MG63 (cell line): ENCODE measurements around the gene MYO18B. TPM values are rescaled to one million over a fixed set of nuclear protein-coding genes. Genes with fewer than 3 reads are reported as not detected.
"Not testable (repeated sequence)": the region's sequence is repeated elsewhere in the genome, so short reads cannot be mapped to it uniquely, and the experiment has no call there.

Experiments used
- DNase-seq: peaks from one replicate; pipeline ENCODE4 v3.0.0-alpha.2; 2020
- H3K27me3 ChIP-seq: fragments of 250-450 bp; sonication (Bioruptor Pico); 2 replicates; pipeline ENCODE4 v1.5.1; 2020; ENCODE audit warnings: mild to moderate bottlenecking, moderate library complexity
- H3K36me3 ChIP-seq: fragments of 250-450 bp; sonication (Bioruptor Pico); 2 replicates; pipeline ENCODE4 v1.5.1; 2020; ENCODE audit warnings: mild to moderate bottlenecking, moderate library complexity
- H3K4me3 ChIP-seq: fragments of 250-450 bp; sonication (Bioruptor Pico); 2 replicates; pipeline ENCODE4 v1.5.1; 2020; ENCODE audit warnings: mild to moderate bottlenecking, moderate library complexity
- H3K9me3 ChIP-seq: fragments of 250-450 bp; sonication (Bioruptor Pico); 2 replicates; pipeline ENCODE4 v1.5.1; 2020; ENCODE audit warnings: mild to moderate bottlenecking, moderate library complexity
- total RNA-seq: library from RNA; depleted of rRNA; stranded (reverse); fragments of >200 nt; shearing (Covaris generic); gene quantifications from 2 replicates; pipeline ENCODE4 v1.2.3, GENCODE V29; 2014; ENCODE audit warnings: low replicate concordance; rRNA removed

Gene MYO18B
- not detected in 2 replicates for total RNA-seq

- H3K4me3 ChIP-seq: no peak within 1 kb of the TSS
- DNase-seq: no peak
- H3K36me3 ChIP-seq: no peaks in the 10 kb centered on the region
- H3K27me3 ChIP-seq: no peaks in the 10 kb centered on the region
- no peaks in the 10 kb centered on the region for H3K9me3 ChIP-seq
Observed at GRCh38 chr22:25741692-25742626, at the start of gene MYO18B. TSS of gene MYO18B (plus strand) at chr22:25742188. CDS start at chr22:25761093, 18,905 bp downstream.

- no peaks in the 10 kb centered on the region for H3K36me3 ChIP-seq
- H3K9me3 ChIP-seq: no peaks in the 10 kb centered on the region
- H3K27me3 ChIP-seq: no peaks in the 10 kb centered on the region
- no peak for DNase-seq
- no peak overlapping the region for H3K4me3 ChIP-seq
Observed at GRCh38 chr22:25692397-25693267, 49.4 kb upstream of the MYO18B start.

- Histone ChIP-seq H3K27me3 (no peaks in the 10 kb centered on the region), H3K9me3 (no peaks in the 10 kb centered on the region), H3K36me3 (no peaks in the 10 kb centered on the region), H3K4me3 (no peak overlapping the region)
- DNase-seq: no peak
Observed at GRCh38 chr22:25693268-25693565, 48.8 kb upstream of the MYO18B start.

- no peaks in the 10 kb centered on the region for H3K27me3 ChIP-seq
- no peak for DNase-seq
Observed at GRCh38 chr22:25694196-25694907, 47.6 kb upstream of the MYO18B start.

GRCh38 chr22:25695146-25695545 is 46.8 kb upstream of the MYO18B start:
- H3K9me3 ChIP-seq: no peaks in the 10 kb centered on the region
- H3K36me3 ChIP-seq: no peaks in the 10 kb centered on the region
- no peak for DNase-seq
- H3K27me3 ChIP-seq: no peaks in the 10 kb centered on the region
- H3K4me3 ChIP-seq: no peak overlapping the region

More at GRCh38 chr22:25694196-25694907, 47.6 kb upstream of the MYO18B start:
- Histone ChIP-seq H3K36me3 (no peaks in the 10 kb centered on the region), H3K4me3 (no peak overlapping the region), H3K9me3 (no peaks in the 10 kb centered on the region)

GRCh38 chr22:25696763-25697162 is 45.2 kb upstream of the MYO18B start:
- DNase-seq: no peak
- Histone ChIP-seq H3K27me3 (no peaks in the 10 kb centered on the region), H3K36me3 (no peaks in the 10 kb centered on the region), H3K9me3 (no peaks in the 10 kb centered on the region), H3K4me3 (no peak overlapping the region)

GRCh38 chr22:25697181-25697664 is 44.8 kb upstream of the MYO18B start:
- no peak for DNase-seq
- no peak overlapping the region for H3K4me3 ChIP-seq
- H3K27me3 ChIP-seq: no peaks in the 10 kb centered on the region
- no peaks in the 10 kb centered on the region for H3K9me3 ChIP-seq
- no peaks in the 10 kb centered on the region for H3K36me3 ChIP-seq

- H3K27me3 ChIP-seq: no peaks in the 10 kb centered on the region
- no peak overlapping the region for H3K4me3 ChIP-seq
- H3K9me3 ChIP-seq: no peaks in the 10 kb centered on the region
- no peak for DNase-seq
- H3K36me3 ChIP-seq: no peaks in the 10 kb centered on the region
Observed at GRCh38 chr22:25697978-25698377, 44.0 kb upstream of the MYO18B start.

GRCh38 chr22:25698461-25698860 is 43.5 kb upstream of the MYO18B start:
- no peak overlapping the region for H3K4me3 ChIP-seq
- H3K36me3 ChIP-seq: no peaks in the 10 kb centered on the region
- no peak for DNase-seq
- H3K27me3 ChIP-seq: no peaks in the 10 kb centered on the region
- no peaks in the 10 kb centered on the region for H3K9me3 ChIP-seq

GRCh38 chr22:25698978-25699377 is 43.0 kb upstream of the MYO18B start:
- no peaks in the 10 kb centered on the region for H3K27me3 ChIP-seq
- no peak for DNase-seq

GRCh38 chr22:25701056-25701780 is 40.8 kb upstream of the MYO18B start:
- no peaks in the 10 kb centered on the region for H3K27me3 ChIP-seq
- no peaks in the 10 kb centered on the region for H3K9me3 ChIP-seq
- H3K4me3 ChIP-seq: no peak overlapping the region
- no peak for DNase-seq
- H3K36me3 ChIP-seq: no peaks in the 10 kb centered on the region

More at GRCh38 chr22:25698978-25699377, 43.0 kb upstream of the MYO18B start:
- H3K9me3 ChIP-seq: no peaks in the 10 kb centered on the region
- no peak overlapping the region for H3K4me3 ChIP-seq
- H3K36me3 ChIP-seq: no peaks in the 10 kb centered on the region

- Histone ChIP-seq H3K36me3 (no peaks in the 10 kb centered on the region), H3K9me3 (no peaks in the 10 kb centered on the region), H3K27me3 (no peaks in the 10 kb centered on the region), H3K4me3 (no peak overlapping the region)
- DNase-seq: no peak
Observed at GRCh38 chr22:25702040-25702439, 39.9 kb upstream of the MYO18B start.

- H3K27me3 ChIP-seq: no peaks in the 10 kb centered on the region
- no peak for DNase-seq
- no peak overlapping the region for H3K4me3 ChIP-seq
- H3K9me3 ChIP-seq: no peaks in the 10 kb centered on the region
- no peaks in the 10 kb centered on the region for H3K36me3 ChIP-seq
Observed at GRCh38 chr22:25702571-25703167, 39.3 kb upstream of the MYO18B start.

- Histone ChIP-seq H3K36me3 (no peaks in the 10 kb centered on the region), H3K9me3 (no peaks in the 10 kb centered on the region), H3K4me3 (no peak overlapping the region), H3K27me3 (no peaks in the 10 kb centered on the region)
- no peak for DNase-seq
Observed at GRCh38 chr22:25704701-25705100, 37.3 kb upstream of the MYO18B start.

- Histone ChIP-seq H3K9me3 (no peaks in the 10 kb centered on the region), H3K27me3 (no peaks in the 10 kb centered on the region), H3K36me3 (no peaks in the 10 kb centered on the region), H3K4me3 (no peak overlapping the region)
- DNase-seq: no peak
Observed at GRCh38 chr22:25706197-25706596, 35.8 kb upstream of the MYO18B start.

GRCh38 chr22:25708430-25708829 is 33.6 kb upstream of the MYO18B start:
- H3K4me3 ChIP-seq, H3K9me3 ChIP-seq, DNase-seq, H3K27me3 ChIP-seq, H3K36me3 ChIP-seq: not testable (repeated sequence)
